Colonic mucosa (tissue), 4 donors: ENCODE results near the gene TAF1. TPM values are rescaled to one million over a fixed set of nuclear protein-coding genes. Genes with fewer than 3 reads are reported as not detected.

Source experiments
- DNase-seq: peaks from one replicate; pipeline ENCODE4 v3.0.0-alpha.2; 2020
- H3K27ac ChIP-seq: fragments of 200-600 bp; one replicate; pipeline ENCODE4 v1.8.0; 2021
- H3K27me3 ChIP-seq: fragments of 200-600 bp; one replicate; pipeline ENCODE4 v1.8.0; 2021
- H3K36me3 ChIP-seq: fragments of 200-600 bp; one replicate; pipeline ENCODE4 v1.8.0; 2021
- H3K4me1 ChIP-seq: fragments of 200-600 bp; one replicate; pipeline ENCODE4 v1.8.0; 2021; ENCODE audit warnings: mild to moderate bottlenecking
- H3K4me3 ChIP-seq: fragments of 200-600 bp; one replicate; pipeline ENCODE4 v1.8.0; 2021
- H3K9ac ChIP-seq, 2 donors: one replicate each; pipeline ENCODE4 v1.7.0; 2013; ENCODE audit warnings: control low read depth in 2 of 2, low read depth in 2 of 2, low read length in 2 of 2
- H3K9me3 ChIP-seq: fragments of 200-600 bp; one replicate; pipeline ENCODE4 v1.8.0; 2021
- CTCF ChIP-seq: fragments of 200-600 bp; IDR thresholded peaks from one replicate; pipeline ENCODE4 v1.8.0; 2022; ENCODE audit warnings: antibody characterized with exemption, mild to moderate bottlenecking
- intact Hi-C: fragments of 100-400 bp; cut with DNase I; formaldehyde crosslinking; loops from one replicate; pipeline ENCODE4 v1.14.1; 2022
- total RNA-seq, 2 donors: library from RNA; stranded (reverse); fragmentation: NEBNext Ultra II Directional in 1 of 2; extraction: Animal tissue kit (Norgen Biotek cat#: 25700) in 1 of 2; gene quantifications; one replicate each; pipeline ENCODE4 v1.2.1, GENCODE V29; 2021
- donor health status: healthy.
- donor health status: DM: no; HTN: no; CAD: no.
- donor health status: DM: no; HTN: no; CAD: no.

Gene TAF1
- total RNA-seq, 2 donors from 2014 or later = 24.6 to 25.0 TPM

GRCh38 chrX:71454222-71454621 is 88.1 kb downstream of the TAF1 start:
- Histone ChIP-seq H3K9me3 (no peaks in the 10 kb centered on the region), H3K9ac (no peak overlapping the region), H3K27ac (no peak overlapping the region), H3K36me3 (no peaks in the 10 kb centered on the region), H3K4me1 (no peaks in the 10 kb centered on the region), H3K4me3 (no peak overlapping the region), H3K27me3 (no peaks in the 10 kb centered on the region)
- DNase-seq = no peak
- TF ChIP-seq CTCF = no peak
- intact Hi-C loops = no loop called here

DNA sequence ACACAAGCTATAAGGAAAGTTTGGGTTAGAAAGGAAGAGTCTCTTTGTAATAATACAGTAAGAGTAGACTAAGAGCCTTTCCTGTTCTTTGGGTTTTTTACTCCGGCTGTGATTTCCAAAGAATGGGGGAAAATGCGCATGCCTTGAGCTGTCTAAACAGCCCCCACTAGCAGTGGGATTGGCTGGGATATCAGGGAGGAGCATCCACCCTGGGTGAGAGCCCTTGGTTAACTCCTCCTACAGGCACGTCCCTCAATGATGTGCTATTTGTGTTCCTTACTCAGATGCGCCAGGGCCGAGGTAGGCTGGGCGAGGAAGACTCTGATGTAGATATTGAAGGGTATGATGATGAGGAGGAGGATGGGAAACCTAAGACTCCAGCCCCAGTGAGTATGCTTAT is 92.7 kb downstream of the TAF1 start:
- no peaks in the 10 kb centered on the region for H3K27me3 ChIP-seq
- no peak overlapping the region for H3K4me3 ChIP-seq
- H3K27ac ChIP-seq = no peak overlapping the region
- TF ChIP-seq CTCF = no peak
- intact Hi-C loops = no loop called here
- no peaks in the 10 kb centered on the region for H3K36me3 ChIP-seq
- no peak for DNase-seq
- H3K4me1 ChIP-seq = no peaks in the 10 kb centered on the region
- H3K9ac ChIP-seq = no peak overlapping the region
- no peaks in the 10 kb centered on the region for H3K9me3 ChIP-seq

DNA sequence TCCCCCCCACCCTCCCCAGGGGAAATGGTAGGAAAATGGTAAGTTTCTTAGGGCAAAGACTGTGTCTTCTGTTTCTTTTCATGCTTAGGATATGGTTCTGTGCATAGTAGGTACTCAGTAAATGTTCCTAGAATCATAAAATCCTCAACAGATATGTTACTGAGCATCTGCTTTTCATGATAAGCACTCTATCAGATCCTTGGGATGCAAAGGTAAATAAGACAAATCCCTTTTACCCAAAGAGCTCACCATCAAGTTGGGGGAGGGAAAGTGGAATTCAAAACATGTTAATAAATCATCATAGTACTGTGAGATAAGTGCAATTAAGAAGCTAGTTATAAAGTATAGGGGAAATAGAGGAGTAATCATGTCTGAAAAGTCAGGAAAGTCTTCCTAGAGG is 98.8 kb downstream of the TAF1 start:
- no peaks in the 10 kb centered on the region for H3K9me3 ChIP-seq
- intact Hi-C loops = no loop called here
- no peak overlapping the region for H3K27ac ChIP-seq
- H3K4me1 ChIP-seq = no peaks in the 10 kb centered on the region
- no peak overlapping the region for H3K9ac ChIP-seq
- H3K4me3 ChIP-seq = no peak overlapping the region
- DNase-seq = no peak
- TF ChIP-seq CTCF = no peak
- no peaks in the 10 kb centered on the region for H3K27me3 ChIP-seq
- H3K36me3 ChIP-seq = no peaks in the 10 kb centered on the region

- no peak overlapping the region for H3K27ac ChIP-seq
- no peaks in the 10 kb centered on the region for H3K36me3 ChIP-seq
- no peak for TF ChIP-seq CTCF
- no peaks in the 10 kb centered on the region for H3K9me3 ChIP-seq
- no peak overlapping the region for H3K4me3 ChIP-seq
- H3K9ac ChIP-seq = no peak overlapping the region
- intact Hi-C loops = no loop called here
- H3K27me3 ChIP-seq = no peaks in the 10 kb centered on the region
- no peak for DNase-seq
- no peaks in the 10 kb centered on the region for H3K4me1 ChIP-seq
Observed at GRCh38 chrX:71466979-71467523, 100.9 kb downstream of the TAF1 start.

- Histone ChIP-seq H3K27me3 (no peaks in the 10 kb centered on the region), H3K9ac (no peak overlapping the region), H3K4me3 (no peak overlapping the region), H3K36me3 (no peaks in the 10 kb centered on the region), H3K9me3 (no peaks in the 10 kb centered on the region), H3K27ac (no peak overlapping the region), H3K4me1 (no peaks in the 10 kb centered on the region)
- intact Hi-C loops = no loop called here
- no peak for TF ChIP-seq CTCF
- no peak for DNase-seq
Observed at GRCh38 chrX:71475785-71476540, 109.8 kb downstream of the TAF1 start.
